HG02938 (cell line): ENCODE data around the gene KCNK16.

Experiments used
- ATAC-seq: cut with Tn5 transposase; IDR thresholded peaks from one replicate; pipeline ENCODE4 v1.9.1; 2021; ENCODE audit warnings: mild to moderate bottlenecking, moderate library complexity; ENCODE audit not compliant: unreplicated experiment

The KCNK16 gene

DNA sequence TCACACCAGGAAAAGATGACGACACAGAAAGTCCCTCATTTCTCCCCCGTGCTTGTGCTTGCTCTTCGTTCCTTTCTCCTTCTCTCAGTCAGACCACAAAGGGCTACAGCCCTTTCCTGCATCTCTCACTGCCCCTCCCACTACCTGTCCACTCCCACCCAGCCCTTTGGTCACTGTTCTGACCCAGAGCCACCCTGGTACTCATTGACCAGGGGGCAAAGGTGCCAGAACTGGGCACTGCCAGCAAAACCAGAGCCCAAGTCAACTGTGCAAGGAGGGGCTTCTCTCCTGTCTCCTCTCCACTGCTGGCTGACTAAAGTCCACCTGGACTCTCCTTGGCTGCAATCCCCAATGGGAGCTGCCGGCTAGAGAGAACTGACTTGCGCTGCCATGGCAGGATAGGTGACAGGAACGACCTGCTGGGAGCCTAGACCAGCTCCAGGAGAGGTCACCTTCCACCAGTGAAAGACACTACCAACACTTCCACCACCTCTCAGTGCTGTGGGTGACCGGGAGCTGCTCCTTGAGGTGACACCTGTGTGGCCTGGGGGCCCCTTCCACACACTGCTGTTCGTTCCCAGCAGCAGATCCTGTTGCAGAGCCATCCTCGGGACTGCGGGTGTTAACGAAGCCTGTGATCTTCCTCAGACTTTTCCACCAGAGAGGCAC is 41.1 kb downstream of the KCNK16 start:
- no peak for ATAC-seq

DNA sequence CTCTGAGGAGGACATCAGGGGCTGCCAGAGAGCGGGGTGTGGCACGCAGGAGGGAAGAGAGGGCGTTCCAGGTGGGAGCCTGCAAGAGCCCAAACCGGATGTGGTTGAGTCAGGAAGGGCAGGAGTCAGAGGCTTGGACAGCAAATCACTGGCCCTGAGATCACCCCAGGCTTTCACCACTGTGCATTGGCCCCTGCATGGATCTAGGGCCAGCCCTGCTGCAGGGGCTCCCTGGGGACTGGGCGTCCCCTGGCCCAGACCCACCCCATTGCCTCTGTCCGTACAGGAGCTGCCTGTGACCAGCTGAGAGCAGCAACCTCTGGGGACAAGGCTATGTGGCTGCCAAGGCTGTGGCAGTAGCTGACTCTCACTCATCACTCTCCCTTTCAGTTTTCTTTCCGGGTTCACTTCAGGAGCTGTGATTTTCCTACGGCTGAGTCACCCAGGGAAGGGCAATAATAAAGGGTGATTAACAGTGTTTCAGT is 42.2 kb downstream of the KCNK16 start:
- ATAC-seq = no peak

DNA sequence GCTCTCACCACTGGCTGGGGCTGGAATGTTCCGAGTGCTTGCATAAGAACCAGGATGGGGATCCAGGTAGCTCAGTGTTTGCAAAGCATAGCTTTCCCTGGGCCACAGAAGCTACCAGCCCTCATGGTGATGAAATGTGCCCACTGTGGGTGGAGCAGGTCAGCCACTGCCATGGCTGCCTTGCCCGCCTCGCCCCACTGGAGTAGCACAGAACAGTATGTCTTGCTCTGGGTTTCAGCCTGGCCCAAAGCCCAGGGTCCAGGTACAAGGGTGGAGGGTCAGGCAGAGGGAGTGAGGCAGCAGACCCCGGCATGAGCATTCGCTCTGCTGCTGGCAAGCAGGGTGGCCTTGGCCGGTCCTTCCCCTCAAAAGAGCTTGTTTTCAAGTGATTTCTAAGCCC is 43.0 kb downstream of the KCNK16 start:
- ATAC-seq = no peak

DNA sequence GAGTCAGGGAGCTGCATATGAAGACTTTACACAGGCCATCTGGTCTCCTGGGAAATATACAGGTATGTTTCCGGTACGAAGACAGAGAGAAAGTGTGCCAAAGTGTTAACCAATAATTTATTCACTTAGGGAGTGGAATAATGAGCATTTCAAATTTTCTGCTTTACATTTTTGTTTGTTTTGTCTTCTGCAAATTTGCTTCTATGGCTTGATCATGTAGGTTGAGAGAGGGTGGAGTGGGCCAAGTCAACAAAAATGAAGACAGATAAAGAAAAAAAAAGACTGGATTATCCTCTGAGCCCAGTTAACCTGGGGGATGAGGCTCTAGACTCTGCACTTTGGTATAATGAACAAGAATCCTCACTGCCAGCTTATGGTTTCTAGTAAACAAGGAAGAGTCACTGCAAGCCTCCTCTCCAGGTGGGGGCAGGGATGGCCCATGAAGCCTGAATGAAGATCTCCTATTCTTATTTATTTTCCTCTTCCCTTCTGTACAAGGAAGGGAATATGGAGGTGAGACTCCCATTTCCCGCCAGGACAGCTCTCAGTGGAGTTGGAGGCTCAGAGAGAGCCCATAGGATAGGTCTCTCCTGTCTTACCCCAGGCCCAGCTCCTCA is 46.0 kb downstream of the KCNK16 start:
- ATAC-seq = no peak

DNA sequence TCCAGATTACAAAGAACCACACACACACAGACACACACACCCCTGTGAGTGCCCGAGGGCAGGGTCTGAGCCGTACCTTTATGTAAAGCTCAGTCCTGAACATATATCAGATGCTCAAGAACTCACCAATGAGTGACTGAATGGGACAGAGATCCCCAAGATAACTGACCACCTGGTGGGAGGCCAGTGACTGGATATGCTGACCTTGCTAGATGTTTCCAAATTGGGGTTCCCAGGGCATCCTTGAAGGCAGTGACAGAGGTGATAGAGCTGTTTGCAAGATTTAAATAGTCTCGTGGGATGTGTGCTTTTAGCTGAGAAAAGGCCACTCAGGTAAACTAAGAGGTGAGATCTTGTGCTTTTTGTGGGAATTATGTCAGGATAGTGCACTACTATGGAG is 47.6 kb downstream of the KCNK16 start:
- ATAC-seq = no peak

DNA sequence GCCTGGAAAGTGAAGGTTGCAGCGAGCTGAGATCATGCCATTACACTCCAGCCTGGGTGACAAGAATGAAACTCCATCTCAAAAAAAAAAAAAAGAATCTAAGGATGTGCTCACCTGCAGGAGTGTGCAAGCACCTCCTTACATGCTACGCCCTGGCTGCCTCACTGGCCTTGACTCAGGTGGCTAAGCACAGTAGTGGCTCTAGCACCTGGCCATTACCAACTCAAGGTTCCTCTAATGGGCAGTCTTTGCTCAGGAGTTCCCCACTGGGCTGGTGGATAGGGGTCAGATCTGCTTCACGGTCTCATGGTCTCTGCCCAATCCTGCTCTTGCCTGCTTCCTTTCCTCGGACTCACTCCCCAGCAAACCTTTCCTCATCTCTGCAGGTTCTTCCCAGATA is 48.0 kb downstream of the KCNK16 start:
- ATAC-seq = no peak

DNA sequence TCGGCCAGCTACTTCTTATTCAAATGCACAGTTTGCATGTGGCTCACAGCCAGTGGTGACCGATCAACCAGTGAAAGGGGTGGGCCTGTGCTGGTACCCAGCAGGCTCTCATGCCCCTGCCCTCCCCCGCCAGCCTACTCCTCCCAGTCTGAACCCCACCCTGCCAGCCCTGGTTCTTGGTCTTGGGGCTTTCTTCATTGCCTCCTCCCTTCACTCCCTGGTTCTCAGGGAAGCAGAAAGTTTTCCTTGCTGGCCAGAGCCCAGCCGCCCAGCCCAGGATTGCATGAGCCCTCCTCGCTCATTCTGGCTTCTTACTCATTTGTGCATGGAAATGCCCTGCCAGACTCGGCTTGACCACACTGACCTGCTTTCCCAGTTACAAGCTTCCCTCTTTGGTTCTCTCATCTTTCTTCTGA is 49.1 kb downstream of the KCNK16 start:
- no peak for ATAC-seq

DNA sequence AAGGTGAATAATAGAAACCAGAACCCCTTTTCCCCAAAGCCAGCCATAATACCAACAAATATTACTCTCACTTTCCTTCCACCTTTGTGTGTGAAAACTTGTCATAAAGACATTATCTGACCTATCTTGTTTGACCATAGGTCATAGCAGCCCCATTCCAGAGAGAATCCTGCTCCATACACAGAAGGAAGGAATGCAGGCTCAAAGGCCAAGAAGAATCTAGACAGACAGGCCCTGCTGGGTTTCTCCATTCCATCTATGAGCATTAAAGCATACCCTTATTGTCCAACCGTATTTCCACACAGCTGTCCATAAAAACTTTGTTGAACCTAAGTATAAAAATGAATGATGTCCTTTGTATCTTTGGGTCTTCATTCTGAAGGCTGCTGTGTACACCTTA is 52.5 kb downstream of the KCNK16 start:
- no peak for ATAC-seq

DNA sequence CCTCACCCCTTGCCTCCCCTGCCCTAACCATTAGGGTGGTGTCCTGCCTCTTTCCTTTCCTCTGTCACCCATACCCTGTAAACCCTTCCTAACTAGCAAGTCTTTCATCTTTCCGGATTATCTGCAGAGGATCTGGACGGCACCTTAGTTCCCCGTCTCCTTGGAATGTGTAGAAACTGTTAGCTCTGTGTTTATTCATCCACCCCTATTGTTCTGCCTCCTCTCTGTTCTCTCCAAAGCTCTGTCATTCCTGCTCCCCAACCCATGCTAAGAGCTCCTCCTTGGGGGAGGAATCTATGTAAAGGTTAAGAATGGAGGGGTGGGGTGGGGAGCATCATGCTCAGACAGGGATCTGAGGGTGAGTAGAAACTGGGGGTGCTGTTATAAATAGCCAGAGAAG is 53.8 kb downstream of the KCNK16 start:
- no peak for ATAC-seq

DNA sequence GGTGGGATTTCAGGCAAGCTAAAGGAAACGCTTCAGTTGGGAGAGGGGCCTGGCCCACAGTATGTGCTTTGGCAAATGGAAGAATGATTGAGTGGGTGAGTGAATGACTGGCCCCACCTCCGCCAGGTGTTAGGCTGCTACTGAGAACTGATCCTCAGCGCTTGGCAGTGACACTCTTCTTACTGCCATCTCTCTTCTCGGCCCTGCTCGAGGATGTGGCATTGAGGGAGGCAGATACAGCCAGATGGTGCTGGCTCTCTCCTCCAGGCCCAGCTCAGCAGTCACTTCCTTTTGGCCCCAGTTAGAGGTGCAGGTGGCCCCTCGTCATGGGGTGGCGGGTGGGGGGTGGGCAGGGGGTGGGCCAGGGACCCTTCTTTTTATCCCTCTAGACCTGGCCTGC is 54.3 kb downstream of the KCNK16 start:
- ATAC-seq = no peak

DNA sequence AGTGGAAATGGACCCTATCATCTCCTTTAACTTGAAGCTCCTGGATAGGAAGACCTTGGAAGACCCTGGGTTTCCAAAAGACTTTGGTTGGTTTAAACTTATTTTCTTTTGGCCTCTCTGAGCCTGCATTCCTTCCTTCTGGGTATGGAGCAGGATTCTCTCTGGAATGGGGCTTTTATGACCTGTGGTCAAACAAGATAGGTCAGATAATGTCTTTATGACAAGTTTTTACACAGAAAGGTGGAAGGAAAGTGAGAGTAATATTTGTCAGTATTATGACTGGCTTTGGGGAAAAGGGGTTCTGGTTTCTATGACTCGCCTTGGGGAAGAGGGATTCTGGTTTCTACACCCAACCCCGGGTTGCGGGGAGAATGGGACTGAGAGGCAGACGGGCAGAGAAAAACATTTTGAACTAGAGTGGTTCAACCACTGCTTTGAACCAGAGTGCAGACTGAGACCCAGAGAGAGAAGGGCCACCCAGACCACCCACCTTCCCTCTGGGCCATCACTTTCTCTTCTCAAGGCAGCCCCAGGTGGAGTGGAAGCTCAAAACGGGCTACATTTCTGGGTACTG is 55.6 kb downstream of the KCNK16 start:
- ATAC-seq = no peak

DNA sequence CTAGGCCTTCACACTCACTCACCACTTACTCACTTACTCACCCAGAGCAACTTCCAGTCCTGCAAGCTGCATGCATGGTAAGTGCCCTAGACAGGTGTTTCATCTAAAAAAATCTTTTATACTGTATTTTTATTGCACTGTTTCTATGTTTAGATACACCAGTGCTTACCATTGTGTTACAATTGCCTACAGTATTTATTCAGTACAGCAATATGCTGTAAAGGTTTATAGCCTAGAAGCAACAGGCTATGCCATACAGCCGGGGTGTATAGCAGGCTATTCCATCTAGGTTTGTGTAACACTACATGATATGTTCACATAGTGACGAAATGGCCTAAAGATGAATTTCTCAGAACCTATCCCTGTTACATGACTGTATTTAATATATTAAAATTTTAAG is 56.1 kb downstream of the KCNK16 start:
- no peak for ATAC-seq
